T-helper 1 cell (primary cell): Measurements from ENCODE around the gene NUTM1.
"Not testable (repeated sequence)": the region's sequence is repeated elsewhere in the genome, so short reads cannot be mapped to it uniquely, and the experiment has no call there.

Experiments
- DNase-seq, 5 donors: peaks; one replicate each; pipeline ENCODE4 v3.0.0-alpha.2; 2012 to 2020

NUTM1 gene

DNA sequence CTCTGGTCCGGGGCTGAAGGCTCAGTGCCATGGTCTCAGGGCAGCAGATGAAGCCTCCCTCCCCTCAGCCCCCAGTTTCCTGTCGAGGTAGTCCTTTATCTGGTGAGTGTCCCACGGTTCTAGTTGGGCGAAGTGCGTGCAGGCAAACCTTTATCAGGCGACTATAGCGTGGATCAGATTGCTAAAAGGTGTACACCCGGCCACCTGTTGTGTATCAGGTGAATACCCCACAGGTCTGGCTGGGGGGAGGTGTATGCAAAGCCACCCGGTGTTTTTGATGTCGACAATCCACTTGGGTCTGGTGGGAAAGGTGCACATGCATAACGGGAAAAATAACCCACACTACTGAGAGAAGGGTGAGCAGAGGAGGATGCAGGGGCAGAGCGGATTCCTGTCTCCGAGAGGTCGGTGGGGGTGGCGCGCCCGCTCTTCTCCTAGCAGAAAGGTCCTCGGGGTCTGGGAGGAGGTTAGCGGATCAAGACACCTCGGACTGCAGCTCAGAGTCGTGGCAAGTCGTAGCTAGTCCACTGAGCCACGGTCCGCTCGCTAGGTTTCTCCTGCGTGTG is 6.0 kb upstream of the NUTM1 start:
- peak in 1 of 5 donors; percentile 11 for DNase-seq

DNA sequence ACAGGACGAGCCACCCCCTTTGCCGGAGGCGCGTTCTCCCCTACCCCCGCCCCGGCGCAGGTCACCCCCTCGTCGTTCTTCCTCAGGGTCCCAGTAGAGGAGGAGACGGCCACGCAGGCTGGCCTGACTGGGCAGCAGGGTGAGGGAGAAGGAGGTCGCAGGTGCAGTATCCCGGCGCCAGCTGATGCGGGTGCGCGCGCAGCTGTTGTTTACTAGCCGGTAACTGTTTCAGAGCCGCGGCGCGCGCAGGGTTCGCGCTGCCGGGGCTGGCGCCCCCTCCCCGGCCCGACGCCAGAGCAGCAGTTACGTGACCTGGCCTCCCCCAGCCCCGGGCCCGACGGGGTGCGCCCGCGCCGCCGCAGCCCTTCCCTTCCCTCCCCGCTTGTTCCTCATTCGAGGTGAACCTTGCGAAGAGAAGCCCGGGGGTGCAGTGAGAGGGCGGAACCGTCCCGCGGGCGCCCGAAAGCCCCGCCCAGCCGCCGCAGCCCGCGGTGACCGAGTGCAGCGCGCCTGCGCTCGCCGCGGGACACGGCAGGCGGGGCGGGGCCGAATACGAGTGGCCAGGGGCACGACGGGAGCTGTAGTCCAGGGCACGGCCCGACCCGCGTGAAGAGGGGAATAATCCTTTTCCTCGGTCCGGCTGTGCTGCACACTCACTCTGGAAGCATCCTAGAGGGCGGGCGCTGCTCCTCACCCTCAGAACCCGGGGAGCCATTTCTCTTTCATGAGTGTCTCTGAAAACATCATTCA is 5.4 kb upstream of the NUTM1 start, which contains the start of gene SLC12A6:
Gene SLC12A6 (minus strand): TSS at position 225 of the 750 bp plus-strand sequence. CDS start 1,101 bp downstream, outside the sequence.
- DNase-seq = peak; percentile 83 to 91 (median 87)

DNA sequence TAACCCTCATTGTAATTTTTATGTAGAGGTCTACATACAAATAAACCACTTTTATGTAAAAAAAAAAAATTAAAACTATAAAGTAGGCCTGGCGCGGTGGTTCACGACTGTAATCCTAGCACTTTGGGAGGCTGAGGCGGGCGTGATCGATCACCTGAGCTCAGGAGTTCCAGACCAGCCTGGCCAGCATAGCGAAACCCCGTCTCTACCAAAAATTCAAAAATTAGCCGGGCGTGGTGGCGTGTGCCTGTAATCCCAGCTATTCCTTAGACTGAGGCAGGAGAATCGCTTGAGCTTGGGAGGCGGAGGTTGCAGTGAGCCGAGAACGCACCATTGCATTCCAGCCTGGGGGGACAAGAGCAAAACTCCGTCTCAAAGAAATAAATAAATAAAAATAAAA is 4.8 kb upstream of the NUTM1 start:
- no peak for DNase-seq

DNA sequence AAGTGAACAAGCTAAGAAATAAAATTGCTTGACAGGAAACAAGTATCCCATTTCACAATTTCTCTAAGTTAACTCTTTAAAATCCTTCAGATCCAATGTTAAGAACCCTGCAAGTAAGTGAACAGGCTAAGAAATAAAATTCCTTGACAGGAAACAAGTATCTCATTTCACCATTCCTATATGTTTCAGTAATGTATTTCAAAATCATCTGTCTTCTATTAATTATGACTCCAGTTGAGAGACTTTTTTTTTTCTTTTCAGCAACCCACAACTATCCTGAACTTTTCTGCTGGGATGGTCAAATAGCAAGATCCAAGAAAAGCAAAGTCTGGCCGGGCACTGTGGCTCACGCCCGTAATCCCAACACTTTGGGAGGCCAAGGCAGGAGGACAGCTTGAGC is 3.2 kb upstream of the NUTM1 start:
- DNase-seq = no peak

DNA sequence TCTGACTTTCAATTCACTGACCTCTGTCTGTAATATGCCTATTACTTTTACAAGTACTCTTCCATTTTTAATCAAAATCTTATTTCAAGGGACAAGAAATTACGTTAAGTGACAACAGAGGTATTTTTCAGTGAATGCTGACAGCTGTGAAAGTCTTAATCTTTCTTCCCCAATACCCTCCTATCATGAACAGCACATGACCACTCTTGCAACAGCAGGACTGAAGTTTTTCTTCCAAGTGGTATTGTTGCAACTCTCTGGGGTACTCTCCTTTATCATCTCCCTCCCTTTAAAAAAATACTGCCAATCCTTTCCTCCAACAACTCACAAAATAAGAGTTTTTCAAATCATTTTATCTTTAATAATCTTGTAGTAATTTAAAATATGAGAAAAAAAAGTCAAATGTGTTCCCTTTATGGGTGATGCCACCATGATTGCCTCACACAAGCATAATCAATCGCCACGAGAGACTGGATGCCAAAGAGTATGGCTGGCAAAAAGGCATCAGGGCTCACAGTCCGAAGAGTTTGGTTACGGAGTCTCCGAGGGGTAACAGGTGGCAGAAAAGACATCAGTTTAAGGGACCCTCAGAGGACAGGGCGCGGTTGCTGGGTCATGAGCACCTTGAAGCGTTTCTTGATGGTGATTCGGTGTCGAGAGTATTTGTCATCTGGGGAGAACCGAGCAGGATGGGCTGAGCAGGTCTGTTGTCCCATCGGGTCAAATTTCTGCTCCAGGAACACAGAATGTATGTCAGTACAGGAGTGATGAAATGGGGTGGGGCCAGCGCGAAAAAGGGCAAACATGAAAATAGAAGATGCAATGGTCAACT is 1.5 kb upstream of the NUTM1 start:
- DNase-seq = no peak

DNA sequence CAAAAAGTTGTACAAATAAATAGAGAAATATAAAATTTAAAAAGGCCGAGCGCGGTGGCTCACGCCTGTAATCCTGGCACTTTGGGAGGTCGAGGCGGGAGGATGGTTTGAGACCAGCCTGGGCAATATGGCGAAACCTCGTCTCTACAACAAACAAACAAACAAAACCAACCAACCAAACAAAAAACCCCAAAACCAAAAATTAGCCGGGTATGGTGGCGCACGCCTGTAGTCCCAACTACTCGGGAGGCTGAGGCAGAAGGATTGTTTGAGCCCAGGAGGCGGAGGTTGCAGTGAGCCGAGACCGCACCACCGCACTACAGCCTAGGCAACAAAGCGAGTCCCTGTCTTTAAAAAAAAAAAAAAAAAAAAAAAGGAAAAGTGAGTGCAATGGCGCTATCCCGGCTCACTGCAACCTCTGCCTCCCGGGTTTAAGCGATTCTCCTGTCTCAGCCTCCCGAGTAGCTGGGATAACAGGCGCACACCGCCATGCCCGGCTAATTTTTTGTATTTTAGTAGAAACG is 840 bp upstream of the NUTM1 start:
- not testable (repeated sequence) for DNase-seq

DNA sequence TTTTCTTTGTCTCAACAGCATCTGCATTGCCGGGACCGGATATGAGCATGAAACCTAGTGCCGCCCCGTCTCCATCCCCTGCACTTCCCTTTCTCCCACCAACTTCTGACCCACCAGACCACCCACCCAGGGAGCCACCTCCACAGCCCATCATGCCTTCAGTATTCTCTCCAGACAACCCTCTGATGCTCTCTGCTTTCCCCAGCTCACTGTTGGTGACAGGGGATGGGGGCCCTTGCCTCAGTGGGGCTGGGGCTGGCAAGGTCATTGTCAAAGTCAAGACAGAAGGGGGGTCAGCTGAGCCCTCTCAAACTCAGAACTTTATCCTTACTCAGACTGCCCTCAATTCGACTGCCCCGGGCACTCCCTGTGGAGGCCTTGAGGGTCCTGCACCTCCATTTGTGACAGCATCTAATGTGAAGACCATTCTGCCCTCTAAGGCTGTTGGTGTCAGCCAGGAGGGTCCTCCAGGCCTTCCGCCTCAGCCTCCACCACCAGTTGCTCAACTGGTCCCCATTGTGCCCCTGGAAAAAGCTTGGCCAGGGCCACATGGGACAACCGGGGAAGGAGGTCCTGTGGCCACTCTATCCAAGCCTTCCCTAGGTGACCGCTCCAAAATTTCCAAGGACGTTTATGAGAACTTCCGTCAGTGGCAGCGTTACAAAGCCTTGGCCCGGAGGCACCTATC is 5.0 kb downstream of the NUTM1 start:
- no peak for DNase-seq

DNA sequence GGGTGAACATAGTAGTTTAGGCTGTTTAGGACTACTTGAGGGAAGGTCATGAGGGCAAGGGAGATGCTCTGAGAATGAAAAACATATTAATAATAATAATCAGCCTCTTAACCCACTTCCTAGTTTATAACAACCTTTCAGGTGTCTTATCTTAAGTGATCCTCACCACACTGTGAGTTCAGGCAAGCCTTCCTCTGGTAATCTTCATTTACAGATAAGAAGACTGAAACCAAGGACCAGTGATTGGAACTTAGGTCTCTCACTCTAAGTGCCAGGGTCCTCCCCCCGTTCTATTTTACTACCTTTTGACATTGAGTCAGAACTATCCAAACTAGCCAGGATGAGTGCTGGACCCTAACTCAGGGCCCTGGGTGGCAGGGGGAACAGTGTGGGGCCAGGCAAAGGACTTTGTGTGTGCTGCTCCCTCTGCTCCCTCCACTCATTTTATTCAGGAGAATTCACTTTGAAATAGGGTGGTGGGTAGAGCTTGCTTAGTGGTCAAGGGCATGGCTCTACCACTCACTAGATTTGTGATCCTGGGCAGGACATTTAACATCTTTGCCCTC is 5.7 kb downstream of the NUTM1 start:
- DNase-seq = no peak

DNA sequence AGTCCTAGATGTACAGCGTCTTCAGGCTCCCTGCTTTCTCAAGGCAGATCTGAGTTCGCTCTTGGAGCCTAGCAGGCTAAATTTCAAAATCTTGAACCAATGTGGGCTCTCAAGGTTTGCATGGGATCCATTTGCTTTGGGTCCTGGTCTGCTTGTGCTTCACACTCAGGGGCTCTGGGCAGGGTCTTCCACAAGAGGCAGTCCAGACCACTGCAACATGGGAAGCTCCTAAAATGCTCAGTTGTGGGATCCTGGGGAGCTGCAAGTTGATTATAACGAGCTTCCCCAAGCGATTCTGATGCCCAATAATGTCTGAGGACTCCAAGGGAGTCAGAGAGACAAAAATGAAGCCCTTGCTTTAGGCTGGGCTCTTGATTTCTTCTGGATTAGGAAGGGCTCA is 6.7 kb downstream of the NUTM1 start:
- no peak for DNase-seq

DNA sequence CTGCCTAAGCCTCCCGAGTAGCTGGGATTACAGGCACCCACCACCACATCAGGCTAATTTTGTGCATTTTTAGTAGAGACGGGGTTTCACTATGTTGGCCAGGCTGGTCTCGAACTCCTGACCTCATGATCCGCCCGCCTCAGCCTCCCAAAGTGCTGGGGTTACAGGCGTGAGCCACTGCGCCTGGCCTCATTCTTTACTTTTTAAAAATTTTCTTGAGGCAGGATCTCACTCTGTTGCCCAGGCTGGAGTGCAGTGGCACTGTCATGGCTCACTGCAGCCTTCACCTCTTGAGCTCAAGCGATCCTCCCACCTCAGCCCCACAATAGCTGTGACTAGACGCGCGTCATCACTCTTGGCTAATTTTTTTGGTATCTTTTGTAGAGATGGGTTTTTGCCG is 9.9 kb downstream of the NUTM1 start:
- not testable (repeated sequence) for DNase-seq

DNA sequence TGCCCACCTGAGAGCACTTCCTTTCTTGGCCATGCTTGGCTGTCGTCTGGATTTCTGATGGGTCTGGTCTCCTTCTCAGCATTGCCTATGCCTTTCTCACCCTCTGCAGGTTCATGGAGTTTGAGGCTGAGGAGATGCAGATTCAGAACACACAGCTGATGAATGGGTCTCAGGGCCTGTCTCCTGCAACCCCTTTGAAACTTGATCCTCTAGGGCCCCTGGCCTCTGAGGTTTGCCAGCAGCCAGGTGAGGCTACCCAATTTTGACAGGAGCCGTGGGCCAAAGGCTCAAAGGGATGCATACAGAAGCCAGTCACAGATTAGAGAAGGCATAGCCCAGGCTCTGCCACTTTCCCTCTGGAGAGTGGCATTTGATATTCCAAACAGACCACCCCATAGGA is 10.5 kb downstream of the NUTM1 start:
- no peak for DNase-seq

DNA sequence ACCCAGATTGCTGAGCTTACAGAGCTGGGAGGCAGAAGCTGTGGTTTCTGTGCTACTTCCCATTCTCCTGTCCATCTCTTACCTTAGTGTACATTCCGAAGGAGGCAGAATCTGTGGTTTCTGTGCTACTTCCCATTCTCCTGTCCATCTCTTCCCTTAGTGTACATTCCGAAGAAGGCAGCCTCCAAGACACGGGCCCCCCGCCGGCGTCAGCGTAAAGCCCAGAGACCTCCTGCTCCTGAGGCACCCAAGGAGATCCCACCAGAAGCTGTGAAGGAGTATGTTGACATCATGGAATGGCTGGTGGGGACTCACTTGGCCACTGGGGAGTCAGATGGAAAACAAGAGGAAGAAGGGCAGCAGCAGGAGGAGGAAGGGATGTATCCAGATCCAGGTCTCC is 11.2 kb downstream of the NUTM1 start:
- DNase-seq = no peak

DNA sequence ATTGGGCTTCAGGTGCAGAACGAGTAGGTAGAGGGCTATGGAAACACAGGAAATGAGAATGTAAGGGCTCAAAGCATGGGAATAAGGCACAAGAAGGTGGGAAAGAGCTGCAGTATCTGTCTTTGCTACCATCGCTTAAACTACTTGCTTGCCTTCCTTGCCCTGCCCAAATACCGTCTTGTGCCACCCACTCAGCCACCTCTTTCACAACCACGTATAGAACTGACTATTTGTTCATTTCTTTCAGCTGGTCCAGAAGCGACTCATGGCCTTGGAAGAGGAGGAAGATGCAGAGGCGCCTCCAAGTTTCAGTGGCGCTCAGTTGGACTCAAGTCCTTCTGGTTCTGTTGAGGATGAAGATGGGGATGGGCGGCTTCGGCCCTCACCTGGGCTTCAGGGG is 12.1 kb downstream of the NUTM1 start:
- DNase-seq = no peak

DNA sequence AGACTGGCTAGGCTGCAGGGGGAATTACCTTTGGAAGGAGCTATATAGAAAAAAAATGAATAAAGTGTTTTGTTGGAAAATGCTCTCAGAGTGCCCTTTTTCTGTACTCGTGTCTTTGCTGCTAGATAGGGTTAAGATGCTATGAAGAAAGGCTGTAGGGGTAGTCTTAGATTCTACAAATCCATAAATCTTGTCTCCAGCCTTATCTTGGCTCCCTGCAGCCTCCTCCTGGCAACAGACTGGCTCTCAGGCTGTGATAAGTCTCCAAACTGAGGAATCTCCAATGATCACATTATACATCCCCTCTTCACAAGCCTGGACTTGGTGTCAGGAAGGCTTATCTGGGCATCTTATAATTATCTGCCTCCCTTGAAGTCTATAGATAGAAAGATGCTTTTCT is 14.5 kb downstream of the NUTM1 start:
- DNase-seq = no peak

DNA sequence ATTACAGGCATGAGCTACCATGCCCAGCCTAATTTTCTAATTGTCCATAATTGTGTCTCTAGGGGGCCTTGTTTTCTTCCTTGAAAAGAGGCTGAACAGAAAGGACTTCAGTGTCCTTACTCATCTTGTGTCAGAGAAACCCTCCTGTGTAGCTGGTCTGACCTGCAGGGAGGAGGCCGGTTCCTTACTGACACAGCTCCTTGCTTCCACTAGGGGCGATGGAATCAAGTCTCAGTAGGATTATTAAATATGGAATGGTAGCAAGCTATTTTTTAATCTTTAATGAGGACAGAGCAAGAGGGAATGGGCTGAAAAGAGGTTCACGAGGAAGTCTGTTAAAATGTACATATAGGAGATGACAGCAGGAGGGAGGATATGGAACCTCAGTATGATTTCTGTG is 15.3 kb downstream of the NUTM1 start:
- DNase-seq = no peak

DNA sequence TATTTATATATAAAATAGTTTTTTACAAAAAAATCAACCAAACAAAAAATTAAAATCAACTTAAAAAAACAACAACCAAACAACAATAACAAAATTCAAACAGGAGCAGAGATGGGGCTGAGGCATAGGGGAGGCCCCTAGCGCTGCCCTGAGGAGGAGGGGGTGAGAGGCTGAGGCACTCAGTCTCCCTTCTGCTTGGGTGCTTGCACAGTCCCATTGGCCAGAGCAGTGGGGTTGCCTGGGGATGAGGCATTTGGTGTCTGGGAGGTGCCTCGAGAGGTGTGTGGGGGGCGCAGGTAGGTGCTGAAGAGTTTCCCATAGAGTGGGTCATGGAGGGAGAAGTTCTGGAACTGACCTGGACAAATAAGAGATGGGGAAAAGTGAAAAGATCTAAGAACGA is 15.8 kb downstream of the NUTM1 start:
- DNase-seq = no peak

DNA sequence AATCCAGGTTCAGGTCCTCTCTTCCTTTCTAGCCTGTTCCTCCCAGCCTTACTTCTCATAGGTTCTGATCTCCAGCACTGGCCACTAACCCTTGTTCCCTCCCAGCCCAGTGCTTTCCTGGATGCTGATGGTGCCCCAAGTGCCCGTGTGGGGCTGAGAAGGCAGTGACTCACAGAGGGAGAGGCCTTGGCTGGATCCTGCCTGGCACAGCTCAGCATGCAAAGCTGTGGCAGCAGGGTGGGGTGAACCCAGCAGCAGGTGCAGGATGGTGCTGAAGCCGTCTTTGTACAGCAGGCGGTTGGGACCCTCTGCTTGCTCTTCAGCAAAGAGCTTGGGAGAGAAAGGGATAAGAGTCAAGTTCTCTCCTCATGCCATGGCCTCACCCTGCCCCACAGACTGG is 16.3 kb downstream of the NUTM1 start:
- DNase-seq = no peak

DNA sequence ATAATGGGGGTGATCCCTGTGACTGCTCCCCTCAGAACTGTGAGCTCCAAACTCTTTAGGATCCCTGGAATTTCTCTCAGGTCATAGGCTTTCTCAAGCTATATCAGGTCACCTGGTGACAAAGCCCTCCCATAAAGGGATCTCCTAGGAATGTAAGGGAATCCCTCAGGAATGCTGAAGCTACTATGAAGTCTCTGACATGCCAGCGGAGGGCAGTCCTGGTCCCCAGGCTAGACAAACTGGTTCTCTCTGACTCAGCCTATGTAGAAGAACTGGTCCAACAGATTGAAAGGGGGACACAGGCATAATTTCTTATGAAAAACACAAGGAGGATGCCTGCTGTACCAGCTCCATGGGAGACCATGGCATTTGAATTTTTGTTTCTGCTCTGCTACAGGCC is 17.2 kb downstream of the NUTM1 start:
- DNase-seq = no peak

DNA sequence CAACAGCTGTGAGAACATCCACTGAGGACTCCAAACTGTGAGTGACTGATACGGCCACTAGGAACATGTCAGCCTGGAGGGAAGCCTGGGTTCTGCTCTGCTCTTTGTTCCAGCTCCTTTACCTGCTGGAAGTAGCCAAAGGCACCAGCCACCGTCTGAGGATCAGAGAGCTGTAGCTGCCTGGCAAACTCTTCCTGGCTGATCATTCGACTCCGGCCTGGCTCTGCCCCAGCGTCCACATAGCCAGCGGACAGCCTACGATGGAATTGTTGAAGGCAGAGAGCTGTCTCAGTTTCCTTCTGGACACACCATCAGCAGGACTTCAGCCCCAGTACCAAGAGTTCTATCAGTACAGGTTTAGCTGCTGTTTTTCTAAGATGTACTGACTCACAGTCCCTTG is 18.2 kb downstream of the NUTM1 start:
- DNase-seq = no peak

DNA sequence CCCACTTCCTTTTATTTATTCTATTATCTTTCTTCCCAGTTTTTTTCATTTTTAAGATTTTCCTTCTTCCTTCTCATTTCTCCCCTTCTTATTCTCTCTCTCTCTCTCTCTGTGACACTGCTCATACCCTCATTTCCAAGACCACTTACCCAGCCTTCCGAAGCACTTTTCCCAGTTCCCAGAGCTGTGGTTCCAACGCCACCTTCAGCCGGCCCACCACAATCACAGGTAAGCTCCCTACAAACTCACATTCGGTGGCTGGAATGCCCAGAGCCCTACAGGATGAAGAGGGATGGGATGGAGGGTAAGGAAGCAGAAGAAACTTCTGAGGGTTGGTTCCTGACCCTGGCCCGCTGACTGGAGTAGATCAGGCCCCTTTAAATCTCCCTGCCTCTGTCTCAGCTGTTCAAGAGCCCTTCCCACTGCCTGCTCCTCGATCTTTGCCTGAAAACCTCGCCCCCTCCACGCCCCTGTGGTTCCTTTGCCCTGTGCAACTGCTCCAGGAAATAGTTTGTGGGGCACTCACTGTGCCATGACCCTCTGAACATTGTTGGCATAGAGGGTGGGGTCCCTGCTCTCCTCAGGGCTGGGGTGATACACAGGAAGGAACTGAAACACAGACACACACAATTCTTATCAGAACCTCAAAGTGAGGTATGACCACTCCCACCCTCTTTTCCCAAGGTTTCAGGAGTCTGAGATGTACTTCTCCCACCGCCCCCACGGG is 19.1 kb downstream of the NUTM1 start:
- DNase-seq = no peak

DNA sequence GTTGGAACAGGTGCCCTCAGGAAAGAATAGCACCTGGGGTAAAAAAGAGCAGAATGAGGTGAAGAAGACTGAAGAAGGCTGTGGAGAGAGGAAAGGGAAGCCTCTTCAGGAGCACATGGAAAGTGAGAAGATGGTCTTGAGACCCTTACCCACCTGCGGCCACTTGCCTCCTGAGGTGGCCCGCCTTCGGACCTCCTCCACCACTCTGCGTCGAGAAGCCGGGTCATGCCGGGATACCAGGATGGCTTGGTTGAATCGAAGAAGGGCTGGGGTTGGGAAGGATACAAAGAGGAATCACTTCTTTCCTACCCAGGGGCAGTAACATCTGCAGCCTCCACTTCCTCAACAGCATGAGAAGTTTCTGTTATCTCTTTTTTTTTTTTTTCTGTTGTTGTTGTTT is 20.9 kb downstream of the NUTM1 start:
- DNase-seq = no peak
